ENCODE data around the gene S100A2.

DNA sequence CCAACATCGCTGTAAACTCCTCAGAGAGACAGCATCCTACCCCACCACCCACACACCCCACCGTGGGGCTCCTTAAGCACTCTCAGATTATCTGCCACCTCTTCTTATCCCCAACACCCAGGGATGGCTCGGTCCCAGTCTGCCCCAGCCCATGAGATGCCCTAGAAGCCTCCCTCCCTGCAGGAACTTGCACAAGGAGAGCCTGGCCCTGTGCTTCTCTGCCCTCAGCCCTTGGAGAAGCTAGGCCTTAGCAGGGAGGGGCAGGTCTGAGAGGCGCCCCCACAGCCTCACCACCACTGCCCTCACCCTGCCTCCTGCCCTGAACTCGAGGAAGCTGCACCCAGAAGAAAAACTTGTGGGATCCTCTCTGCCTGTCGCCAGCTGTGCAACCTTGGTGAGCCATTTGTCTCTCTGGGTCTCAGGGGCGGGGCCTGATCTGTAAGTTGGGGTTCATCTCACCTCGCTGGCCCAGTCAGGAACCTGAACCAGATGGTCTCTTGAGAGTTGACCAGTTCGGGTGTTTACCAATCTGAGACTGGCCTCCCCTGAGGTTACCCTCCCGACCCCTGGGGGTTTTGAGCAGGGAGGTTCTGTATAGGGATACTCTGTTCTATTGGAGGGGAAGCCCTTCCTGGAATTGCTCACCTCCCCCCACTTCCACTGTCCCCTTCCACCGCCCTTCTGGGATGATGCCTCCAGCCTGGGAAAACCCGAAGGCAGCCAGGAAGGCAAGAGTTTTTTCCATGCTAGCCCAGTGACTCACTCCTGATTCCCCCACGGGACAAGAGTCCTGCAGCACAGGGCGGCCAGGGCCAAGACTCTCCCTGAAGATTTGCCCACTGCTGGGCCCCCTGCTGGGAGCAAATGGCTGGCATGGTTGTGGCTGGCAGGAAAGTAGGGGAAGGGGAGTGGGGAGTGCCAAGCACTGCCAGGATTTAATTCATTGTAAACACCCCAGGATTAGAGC, 16.6 kb downstream of the S100A2 start, which contains the start of gene S100A3:
- TF ChIP-seq, protein P1, sequence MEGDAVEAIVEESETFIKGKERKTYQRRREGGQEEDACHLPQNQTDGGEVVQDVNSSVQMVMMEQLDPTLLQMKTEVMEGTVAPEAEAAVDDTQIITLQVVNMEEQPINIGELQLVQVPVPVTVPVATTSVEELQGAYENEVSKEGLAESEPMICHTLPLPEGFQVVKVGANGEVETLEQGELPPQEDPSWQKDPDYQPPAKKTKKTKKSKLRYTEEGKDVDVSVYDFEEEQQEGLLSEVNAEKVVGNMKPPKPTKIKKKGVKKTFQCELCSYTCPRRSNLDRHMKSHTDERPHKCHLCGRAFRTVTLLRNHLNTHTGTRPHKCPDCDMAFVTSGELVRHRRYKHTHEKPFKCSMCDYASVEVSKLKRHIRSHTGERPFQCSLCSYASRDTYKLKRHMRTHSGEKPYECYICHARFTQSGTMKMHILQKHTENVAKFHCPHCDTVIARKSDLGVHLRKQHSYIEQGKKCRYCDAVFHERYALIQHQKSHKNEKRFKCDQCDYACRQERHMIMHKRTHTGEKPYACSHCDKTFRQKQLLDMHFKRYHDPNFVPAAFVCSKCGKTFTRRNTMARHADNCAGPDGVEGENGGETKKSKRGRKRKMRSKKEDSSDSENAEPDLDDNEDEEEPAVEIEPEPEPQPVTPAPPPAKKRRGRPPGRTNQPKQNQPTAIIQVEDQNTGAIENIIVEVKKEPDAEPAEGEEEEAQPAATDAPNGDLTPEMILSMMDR (IDR thresholded peaks at IDR 0.05; ENCODE audit: extremely low read depth in 1 of 2, insufficient read depth in 1 of 2, low read depth in 1 of 2, low read length in 2 of 2) = peak; percentile 26 to 28
- TF ChIP-seq POLR2A (IDR thresholded peaks at IDR 0.05; ENCODE audit: low read depth, low read length) (no peak), EZH2 (IDR thresholded peaks at IDR 0.05; ENCODE audit: borderline replicate concordance, low read depth, low read length, severe bottlenecking) (no peak), POLR2AphosphoS5 (IDR thresholded peaks at IDR 0.05; ENCODE audit: insufficient read depth, low read depth, low read length) (no peak)
- TF ChIP-seq, protein P2, sequence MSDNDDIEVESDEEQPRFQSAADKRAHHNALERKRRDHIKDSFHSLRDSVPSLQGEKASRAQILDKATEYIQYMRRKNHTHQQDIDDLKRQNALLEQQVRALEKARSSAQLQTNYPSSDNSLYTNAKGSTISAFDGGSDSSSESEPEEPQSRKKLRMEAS (IDR thresholded peaks at IDR 0.05; ENCODE audit: insufficient read depth, insufficient read length) = no peak
